Testis (tissue), 3 donors: Measurements from ENCODE around the gene TLE4. TPM values are rescaled to one million over a fixed set of nuclear protein-coding genes. Genes with fewer than 3 reads are reported as not detected.

Experiments
- DNase-seq: peaks from one replicate; pipeline ENCODE4 v3.0.0-alpha.2; 2019
- H3K27ac ChIP-seq, 2 donors: fragments of 200-600 bp; sonication (generic); one replicate each; pipeline ENCODE4 v1.5.1; 2019
- H3K27me3 ChIP-seq: fragments of 200-600 bp; sonication (generic); one replicate; pipeline ENCODE4 v1.5.1; 2019
- H3K36me3 ChIP-seq: fragments of 200-600 bp; sonication (generic); one replicate; pipeline ENCODE4 v1.5.1; 2017; ENCODE audit warnings: low read depth; ENCODE audit errors: missing control alignments
- H3K4me1 ChIP-seq: fragments of 200-600 bp; sonication (generic); one replicate; pipeline ENCODE4 v1.5.1; 2019
- H3K4me3 ChIP-seq, 2 donors: fragments of 200-600 bp; sonication (generic); one replicate each; pipeline ENCODE4 v1.5.1; 2017 to 2019
- H3K9me3 ChIP-seq: fragments of 200-600 bp; sonication (generic); one replicate; pipeline ENCODE4 v1.5.1; 2017
- POLR2A ChIP-seq: fragments of 450-650 bp; IDR thresholded peaks from one replicate; pipeline ENCODE4 v1.6.1; 2017; ENCODE audit warnings: antibody characterized with exemption, mild to moderate bottlenecking, moderate library complexity
- WGBS, 2 donors: methylation state at CpG; one replicate each; pipeline ENCODE4 v1.1.5; 2018; 5-methylcytosine and 5-hydroxymethylcytosine counted together
- intact Hi-C: fragments of 100-400 bp; cut with DNase I; formaldehyde crosslinking; loops from one replicate; pipeline ENCODE4 v1.15.1; 2023; ENCODE audit warnings: low total_unique reads
- polyA plus RNA-seq: library from polyadenylated mRNA; stranded (reverse); fragments of 350-450 nt; fragmentation: Illumina TruSeq; extraction: RNeasy Lipid Tissue Mini Kit (QIAGEN cat#74804); gene quantifications from one replicate; pipeline ENCODE4 v1.2.3, GENCODE V29; 2014; ENCODE audit warnings: low read depth, low replicate concordance; ENCODE audit not compliant: insufficient read depth
- total RNA-seq, 2 donors: library from RNA; depleted of rRNA; stranded (reverse); fragments of >200 nt; gene quantifications; one replicate each; pipeline ENCODE4 v1.2.3, GENCODE V29; 2016
- TF ChIP-seq, protein P1 (sequence below), 3 experiments: fragments of 450-650 bp in 2 of 3; fragments of 200-600 bp in 1 of 3; sonication (generic) in 1 of 3; IDR thresholded peaks; one replicate each; pipeline ENCODE4 v1.5.1; 2016 to 2019; ENCODE audit warnings: antibody characterized with exemption in 3 of 3, mild to moderate bottlenecking in 2 of 3, moderate library complexity in 1 of 3

The TLE4 gene
- total and polyA plus RNA-seq, 3 donors from 2014 or later, result 223 to 311 (median 292) TPM

DNA sequence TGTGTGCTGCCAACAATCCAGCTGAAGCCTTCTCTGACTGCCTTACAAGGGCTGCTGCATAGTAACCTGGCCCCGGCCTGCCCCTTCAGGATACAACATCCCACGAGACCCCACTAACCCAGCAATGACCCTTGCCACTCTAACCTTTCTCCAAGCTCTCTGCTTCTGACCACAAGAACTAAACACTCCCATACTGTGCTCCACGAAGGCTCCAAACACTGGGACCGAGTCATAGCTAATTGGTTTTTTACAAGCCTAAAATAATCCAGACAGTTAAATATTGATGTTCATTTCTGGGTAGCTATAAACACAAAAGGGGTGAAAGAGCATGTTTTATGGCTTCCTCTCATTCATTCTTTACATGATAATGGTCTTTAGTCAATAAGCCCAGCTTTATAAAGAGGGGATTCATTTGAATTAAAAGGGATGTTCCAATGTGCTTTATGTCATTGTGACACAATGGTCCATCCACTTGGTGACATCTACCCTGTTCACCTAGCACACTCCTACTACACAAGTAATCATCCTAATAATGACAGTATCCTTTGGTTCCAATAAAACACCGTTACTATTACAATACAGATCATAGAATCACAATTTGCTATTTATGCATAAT, 16.2 kb upstream of the TLE4 start:
- intact Hi-C loops, result no loop called here
- H3K4me1 ChIP-seq, result peaks cover 3% of the 10 kb centered on the region
- WGBS, 2 donors, result 65 to 72% methylated on average over 5 of the region's 5 CpGs
- no peak overlapping the region for H3K4me3 ChIP-seq
- no peaks in the 10 kb centered on the region for H3K9me3 ChIP-seq
- H3K27me3 ChIP-seq, result no peaks in the 10 kb centered on the region
- H3K27ac ChIP-seq, result no peak overlapping the region
- no peaks in the 10 kb centered on the region for H3K36me3 ChIP-seq
- TF ChIP-seq, protein P1, sequence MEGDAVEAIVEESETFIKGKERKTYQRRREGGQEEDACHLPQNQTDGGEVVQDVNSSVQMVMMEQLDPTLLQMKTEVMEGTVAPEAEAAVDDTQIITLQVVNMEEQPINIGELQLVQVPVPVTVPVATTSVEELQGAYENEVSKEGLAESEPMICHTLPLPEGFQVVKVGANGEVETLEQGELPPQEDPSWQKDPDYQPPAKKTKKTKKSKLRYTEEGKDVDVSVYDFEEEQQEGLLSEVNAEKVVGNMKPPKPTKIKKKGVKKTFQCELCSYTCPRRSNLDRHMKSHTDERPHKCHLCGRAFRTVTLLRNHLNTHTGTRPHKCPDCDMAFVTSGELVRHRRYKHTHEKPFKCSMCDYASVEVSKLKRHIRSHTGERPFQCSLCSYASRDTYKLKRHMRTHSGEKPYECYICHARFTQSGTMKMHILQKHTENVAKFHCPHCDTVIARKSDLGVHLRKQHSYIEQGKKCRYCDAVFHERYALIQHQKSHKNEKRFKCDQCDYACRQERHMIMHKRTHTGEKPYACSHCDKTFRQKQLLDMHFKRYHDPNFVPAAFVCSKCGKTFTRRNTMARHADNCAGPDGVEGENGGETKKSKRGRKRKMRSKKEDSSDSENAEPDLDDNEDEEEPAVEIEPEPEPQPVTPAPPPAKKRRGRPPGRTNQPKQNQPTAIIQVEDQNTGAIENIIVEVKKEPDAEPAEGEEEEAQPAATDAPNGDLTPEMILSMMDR (IDR thresholded peaks at IDR 0.05), result no peak
- no peak for TF ChIP-seq POLR2A
- no peak for DNase-seq

DNA sequence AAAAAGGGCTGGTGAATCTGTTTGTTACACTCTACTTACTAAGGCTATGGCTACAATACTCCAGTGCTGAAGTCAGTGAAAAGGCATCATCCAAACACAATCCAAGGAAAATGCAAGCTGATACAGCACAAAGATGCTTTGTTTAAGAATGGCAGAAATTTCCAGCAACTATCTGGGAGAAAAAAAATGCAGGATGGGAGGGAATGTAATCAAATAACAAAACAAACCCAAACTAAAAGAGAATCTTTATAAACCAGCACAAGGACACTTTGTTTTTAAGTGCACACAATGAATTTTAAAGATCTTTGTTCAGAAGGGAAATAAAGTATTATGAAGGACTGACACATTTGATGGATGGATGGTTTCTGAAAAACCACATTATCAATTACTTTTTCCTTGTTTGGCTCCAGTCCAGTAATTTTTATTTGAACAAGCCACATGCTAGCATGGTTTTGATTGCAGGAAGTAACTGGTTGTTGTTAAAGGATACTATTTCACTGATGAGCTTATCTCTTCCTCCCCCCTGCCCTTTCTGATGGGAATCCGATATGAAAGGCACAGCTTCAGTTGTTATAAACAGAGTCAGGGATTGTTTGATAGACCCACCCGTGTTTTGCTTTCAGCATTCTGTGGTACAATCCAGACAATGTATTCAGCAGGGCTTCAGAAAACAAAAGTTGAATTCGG, 12.1 kb upstream of the TLE4 start:
- peaks cover 3% of the 10 kb centered on the region for H3K4me1 ChIP-seq
- 45 to 49% methylated on average over 3 of the region's 3 CpGs for WGBS, 2 donors
- H3K27me3 ChIP-seq, result no peaks in the 10 kb centered on the region
- no peaks in the 10 kb centered on the region for H3K9me3 ChIP-seq
- H3K27ac ChIP-seq, result peak overlapping the region; percentile 17 to 68
- no peaks in the 10 kb centered on the region for H3K36me3 ChIP-seq
- no peak for DNase-seq
- TF ChIP-seq, protein P1 (IDR thresholded peaks at IDR 0.05), result no peak
- TF ChIP-seq POLR2A, result no peak
- intact Hi-C loops, result no loop called here
- no peak overlapping the region for H3K4me3 ChIP-seq

DNA sequence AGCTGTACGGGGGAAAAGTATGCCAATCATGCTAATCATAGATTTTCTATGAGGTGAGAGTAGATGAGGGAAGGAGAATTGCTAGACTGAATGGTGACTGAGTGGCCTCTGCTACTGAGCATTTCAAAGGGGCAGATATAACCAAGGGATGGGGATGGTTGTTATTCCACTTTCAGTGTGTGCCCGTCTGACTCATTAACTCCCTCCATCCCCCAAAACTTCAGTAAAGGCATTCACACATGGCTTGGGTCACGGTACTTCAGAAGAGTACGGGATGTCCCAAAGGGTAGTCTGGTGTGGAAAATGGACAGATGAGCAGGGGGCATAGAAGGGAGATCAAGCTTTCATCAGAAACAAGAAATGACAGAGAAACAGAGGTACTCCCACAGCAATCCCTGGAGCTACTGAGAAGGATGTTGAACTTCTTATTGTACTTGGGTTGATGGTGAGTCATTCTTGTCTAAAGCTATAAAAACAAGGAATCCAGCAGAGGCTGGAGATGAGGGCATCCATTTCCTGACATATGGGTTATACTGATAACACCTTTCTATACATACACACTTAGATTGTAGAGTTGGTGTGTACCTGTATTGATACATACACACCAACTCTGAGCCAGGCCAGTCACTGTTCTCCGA, 8.9 kb upstream of the TLE4 start:
- TF ChIP-seq POLR2A, result no peak
- TF ChIP-seq, protein P1 (IDR thresholded peaks at IDR 0.05), result no peak
- 93 to 94% methylated on average over 5 of the region's 5 CpGs for WGBS, 2 donors
- no peaks in the 10 kb centered on the region for H3K4me1 ChIP-seq
- H3K36me3 ChIP-seq, result no peaks in the 10 kb centered on the region
- intact Hi-C loops, result no loop called here
- no peaks in the 10 kb centered on the region for H3K27me3 ChIP-seq
- no peak for DNase-seq
- no peak overlapping the region for H3K4me3 ChIP-seq
- H3K27ac ChIP-seq, result no peak overlapping the region
- no peaks in the 10 kb centered on the region for H3K9me3 ChIP-seq

DNA sequence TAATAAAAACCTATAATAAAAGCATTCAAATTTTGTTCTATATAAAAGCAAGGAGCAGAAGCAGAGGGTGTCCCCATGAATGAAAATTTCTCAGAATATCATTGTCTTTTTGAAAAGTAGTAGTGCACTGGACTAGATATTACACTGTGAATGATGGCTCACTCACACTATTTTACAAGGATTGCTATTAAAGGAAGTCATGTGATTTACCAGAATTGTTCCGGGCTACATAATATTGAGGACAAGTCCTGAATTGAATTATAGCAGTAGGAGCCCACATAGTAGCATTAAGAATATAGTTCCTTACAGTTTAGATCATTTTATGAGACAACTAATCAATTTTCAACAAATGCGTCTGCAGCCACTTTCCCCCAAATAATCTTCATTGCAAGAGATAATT, 7.7 kb upstream of the TLE4 start:
- intact Hi-C loops, result no loop called here
- Histone ChIP-seq H3K9me3 (no peaks in the 10 kb centered on the region), H3K36me3 (no peaks in the 10 kb centered on the region), H3K4me1 (peaks cover 7% of the 10 kb centered on the region), H3K27ac (no peak overlapping the region), H3K27me3 (no peaks in the 10 kb centered on the region), H3K4me3 (no peak overlapping the region)
- DNase-seq, result no peak
- TF ChIP-seq, protein P1 (IDR thresholded peaks at IDR 0.05), result no peak
- no peak for TF ChIP-seq POLR2A
- 89% methylated on average over 2 of the region's 2 CpGs for WGBS, 2 donors
